DND-41 (cell line): ENCODE measurements around the gene ARHGEF7.

ENCODE experiments used
- EZH2 ChIP-seq: IDR thresholded peaks from 3 replicates; pipeline ENCODE4 v1.6.1; 2012; ENCODE audit warnings: borderline replicate concordance, low read depth, mild to moderate bottlenecking, moderate library complexity, low read length, inconsistent platforms; ENCODE audit not compliant: severe bottlenecking
- TF ChIP-seq, protein P1 (sequence below): IDR thresholded peaks from 2 replicates; pipeline ENCODE4 v1.5.1; 2012; ENCODE audit warnings: borderline replicate concordance, low read length, moderate library complexity, mild to moderate bottlenecking; ENCODE audit not compliant: poor library complexity, severe bottlenecking; ENCODE audit errors: extremely low read depth

DNA sequence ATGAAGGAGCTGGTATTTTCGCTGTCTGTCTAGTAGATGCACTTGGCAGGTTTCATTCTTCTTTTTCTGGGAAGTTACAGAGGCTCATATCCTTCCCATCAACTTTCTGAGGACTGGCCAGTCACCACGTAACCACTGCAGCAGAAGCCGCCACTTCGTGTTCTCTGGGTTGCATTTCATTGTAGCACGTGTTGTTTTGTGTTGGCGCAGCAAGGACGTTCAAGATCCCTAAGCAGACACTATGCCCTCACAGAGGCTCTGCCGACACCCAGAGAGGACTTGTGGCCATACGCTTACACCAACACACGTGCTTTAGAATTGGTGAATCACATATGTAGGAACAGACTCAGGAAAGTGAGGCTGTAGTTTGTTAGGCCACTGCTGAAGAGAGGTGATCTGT, 163.1 kb downstream of the ARHGEF7 start:
- TF ChIP-seq, protein P1, sequence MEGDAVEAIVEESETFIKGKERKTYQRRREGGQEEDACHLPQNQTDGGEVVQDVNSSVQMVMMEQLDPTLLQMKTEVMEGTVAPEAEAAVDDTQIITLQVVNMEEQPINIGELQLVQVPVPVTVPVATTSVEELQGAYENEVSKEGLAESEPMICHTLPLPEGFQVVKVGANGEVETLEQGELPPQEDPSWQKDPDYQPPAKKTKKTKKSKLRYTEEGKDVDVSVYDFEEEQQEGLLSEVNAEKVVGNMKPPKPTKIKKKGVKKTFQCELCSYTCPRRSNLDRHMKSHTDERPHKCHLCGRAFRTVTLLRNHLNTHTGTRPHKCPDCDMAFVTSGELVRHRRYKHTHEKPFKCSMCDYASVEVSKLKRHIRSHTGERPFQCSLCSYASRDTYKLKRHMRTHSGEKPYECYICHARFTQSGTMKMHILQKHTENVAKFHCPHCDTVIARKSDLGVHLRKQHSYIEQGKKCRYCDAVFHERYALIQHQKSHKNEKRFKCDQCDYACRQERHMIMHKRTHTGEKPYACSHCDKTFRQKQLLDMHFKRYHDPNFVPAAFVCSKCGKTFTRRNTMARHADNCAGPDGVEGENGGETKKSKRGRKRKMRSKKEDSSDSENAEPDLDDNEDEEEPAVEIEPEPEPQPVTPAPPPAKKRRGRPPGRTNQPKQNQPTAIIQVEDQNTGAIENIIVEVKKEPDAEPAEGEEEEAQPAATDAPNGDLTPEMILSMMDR: no peak
- TF ChIP-seq EZH2: no peak
